GM23248 (cell line): Measurements from ENCODE around the gene STAP2. TPM values are rescaled to one million over a fixed set of nuclear protein-coding genes. Genes with fewer than 3 reads are reported as not detected.

Experiments
- DNase-seq: peaks from one replicate; pipeline ENCODE4 v3.0.0-alpha.2; 2015
- H2AFZ ChIP-seq: fragments of 200-600 bp; sonication (generic); 2 replicates; pipeline ENCODE4 v1.6.1; 2016; ENCODE audit warnings: antibody characterized with exemption
- H3F3A ChIP-seq: fragments of 200-600 bp; sonication (generic); 2 replicates; pipeline ENCODE4 v1.6.1; 2016; ENCODE audit warnings: mild to moderate bottlenecking, antibody characterized with exemption, mixed run types; ENCODE audit not compliant: insufficient read depth
- H3K27ac ChIP-seq: fragments of 200-600 bp; sonication (generic); 2 replicates; pipeline ENCODE4 v1.5.1; 2016; ENCODE audit warnings: mild to moderate bottlenecking
- H3K27me3 ChIP-seq: fragments of 200-600 bp; sonication (generic); replicated peaks from 2 replicates; pipeline ENCODE4 v1.6.1; 2016; ENCODE audit warnings: mild to moderate bottlenecking; ENCODE audit not compliant: insufficient read depth
- H3K36me3 ChIP-seq: fragments of 200-600 bp; sonication (generic); 2 replicates; pipeline ENCODE4 v1.6.1; 2016; ENCODE audit warnings: low read depth, mild to moderate bottlenecking
- H3K4me1 ChIP-seq: fragments of 200-600 bp; sonication (generic); 2 replicates; pipeline ENCODE4 v1.6.1; 2016; ENCODE audit warnings: mild to moderate bottlenecking; ENCODE audit not compliant: insufficient read depth
- H3K4me2 ChIP-seq: fragments of 200-600 bp; sonication (generic); one replicate; pipeline ENCODE4 v1.6.1; 2016; ENCODE audit warnings: mild to moderate bottlenecking; ENCODE audit not compliant: unreplicated experiment
- H3K4me3 ChIP-seq: fragments of 200-600 bp; sonication (generic); 2 replicates; pipeline ENCODE4 v1.5.1; 2016; ENCODE audit warnings: mild to moderate bottlenecking
- H3K79me2 ChIP-seq: fragments of 200-600 bp; sonication (generic); 2 replicates; pipeline ENCODE4 v1.6.1; 2016; ENCODE audit warnings: mild to moderate bottlenecking; ENCODE audit not compliant: insufficient read depth
- H3K9ac ChIP-seq: fragments of 200-600 bp; sonication (generic); 2 replicates; pipeline ENCODE4 v1.6.1; 2016; ENCODE audit warnings: mild to moderate bottlenecking
- H3K9me2 ChIP-seq: fragments of 200-600 bp; sonication (generic); 2 replicates; pipeline ENCODE4 v1.6.1; 2016; ENCODE audit warnings: mixed run types, mild to moderate bottlenecking, moderate library complexity; ENCODE audit not compliant: insufficient read depth
- H3K9me3 ChIP-seq: fragments of 200-600 bp; sonication (generic); one replicate; pipeline ENCODE4 v1.6.1; 2017; ENCODE audit warnings: low read depth
- H4K20me1 ChIP-seq: fragments of 200-600 bp; sonication (generic); 2 replicates; pipeline ENCODE4 v1.6.0; 2016; ENCODE audit not compliant: insufficient read depth
- EZH2 ChIP-seq: fragments of 200-600 bp; sonication (generic); IDR thresholded peaks from 2 replicates; pipeline ENCODE4 v1.6.1; 2018; ENCODE audit warnings: antibody characterized with exemption, mild to moderate bottlenecking; ENCODE audit not compliant: insufficient read depth, poor library complexity, severe bottlenecking
- EZH2phosphoT487 ChIP-seq: fragments of 200-600 bp; sonication (generic); IDR thresholded peaks from 2 replicates; pipeline ENCODE4 v1.6.1; 2018; ENCODE audit warnings: antibody characterized with exemption, moderate library complexity, mild to moderate bottlenecking, low read depth; ENCODE audit not compliant: insufficient read depth
- WGBS, 2 experiments: methylation state at CpG; one replicate each; pipeline ENCODE4 v1.1.6; 2015 to 2017; ENCODE audit warnings: low lambda C conversion rate in 2 of 2, low coverage in 1 of 2; ENCODE audit errors: missing lambda C conversion rate in 2 of 2; 5-methylcytosine and 5-hydroxymethylcytosine counted together
- in situ Hi-C: fragments of 300-500 bp; cut with MboI; formaldehyde crosslinking; loops from 2 replicates; pipeline ENCODE4 v1.15.0; 2020
- polyA plus RNA-seq: library from polyadenylated mRNA; unstranded; fragments of >200 nt; fragmentation: Nextera tagmentation; extraction: Ambion mirVana; gene quantifications from 2 replicates; pipeline ENCODE4 v1.2.1, GENCODE V29; 2016
- total RNA-seq: library from RNA; depleted of rRNA; stranded (reverse); fragments of >200 nt; shearing (Covaris generic); gene quantifications from 2 replicates; pipeline ENCODE4 v1.2.3, GENCODE V29; 2014

Gene STAP2
- total and polyA plus RNA-seq, 2 experiments from 2014 or later: 1.7 to 1.8 TPM

GRCh38 chr19:4365791-4366665 is 27.4 kb upstream of the STAP2 start:
- Histone ChIP-seq H4K20me1 (no peaks in the 10 kb centered on the region), H2AFZ (no peak overlapping the region), H3K4me2 (no peak overlapping the region), H3K9me3 (no peaks in the 10 kb centered on the region), H3K4me3 (no peak overlapping the region), H3K27me3 (no peaks in the 10 kb centered on the region), H3K9ac (no peak overlapping the region), H3K9me2 (no peaks in the 10 kb centered on the region), H3F3A (peaks cover 3% of the 10 kb centered on the region; the same call in 1 of the 2 replicates), H3K27ac (no peak overlapping the region), H3K36me3 (peaks cover 11% of the 10 kb centered on the region; the same call in 1 of the 2 replicates), H3K79me2 (peaks cover 85% of the 10 kb centered on the region), H3K4me1 (peaks cover 27% of the 10 kb centered on the region)
- in situ Hi-C loops: no loop called here
- WGBS, 2 experiments: 90 to 94% methylated on average over 16 to 19 of the region's 19 CpGs
- TF ChIP-seq EZH2phosphoT487 (no peak), EZH2 (no peak)
- DNase-seq: no peak

GRCh38 chr19:4365341-4365740 is 26.7 kb upstream of the STAP2 start:
- in situ Hi-C loops: no loop called here
- 93 to 97% methylated on average over 13 to 15 of the region's 16 CpGs for WGBS, 2 experiments

GRCh38 chr19:4363571-4364304 is 25.1 kb upstream of the STAP2 start:
- 0 out of 2 replicates have a peak, but pooled peaks cover 5% of the 10 kb centered on the region for H3F3A ChIP-seq
- H3K4me2 ChIP-seq: no peak overlapping the region
- peaks cover 62% of the 10 kb centered on the region for H3K79me2 ChIP-seq
- DNase-seq: no peak
- no peaks in the 10 kb centered on the region for H3K9me3 ChIP-seq
- no peak overlapping the region for H2AFZ ChIP-seq
- H3K4me1 ChIP-seq: peaks cover 10% of the 10 kb centered on the region; the same call in 1 of the 2 replicates
- no peak overlapping the region for H3K4me3 ChIP-seq
- no peak overlapping the region for H3K27ac ChIP-seq
- H3K9me2 ChIP-seq: no peaks in the 10 kb centered on the region
- H4K20me1 ChIP-seq: no peaks in the 10 kb centered on the region
- no peak overlapping the region for H3K9ac ChIP-seq
- H3K27me3 ChIP-seq: no peaks in the 10 kb centered on the region
- in situ Hi-C loops: no loop called here
- TF ChIP-seq EZH2phosphoT487: no peak
- TF ChIP-seq EZH2: no peak
- H3K36me3 ChIP-seq: peaks cover 23% of the 10 kb centered on the region; the same call in 1 of the 2 replicates
- WGBS, 2 experiments: 91 to 92% methylated on average over 22 to 26 of the region's 26 CpGs

More at GRCh38 chr19:4365341-4365740, 26.7 kb upstream of the STAP2 start:
- Histone ChIP-seq H3K4me1 (peaks cover 23% of the 10 kb centered on the region), H3K27me3 (no peaks in the 10 kb centered on the region), H3K9ac (no peak overlapping the region), H3K27ac (no peak overlapping the region), H4K20me1 (no peaks in the 10 kb centered on the region), H3K79me2 (peaks cover 78% of the 10 kb centered on the region), H3K9me3 (no peaks in the 10 kb centered on the region), H3F3A (peaks cover 2% of the 10 kb centered on the region; the same call in 1 of the 2 replicates), H3K9me2 (no peaks in the 10 kb centered on the region), H3K4me2 (no peak overlapping the region), H2AFZ (no peak overlapping the region), H3K4me3 (no peak overlapping the region), H3K36me3 (peaks cover 17% of the 10 kb centered on the region; the same call in 1 of the 2 replicates)
- no peak for DNase-seq
- TF ChIP-seq EZH2phosphoT487 (no peak), EZH2 (no peak)

GRCh38 chr19:4362831-4363545 is 24.4 kb upstream of the STAP2 start:
- no peak for DNase-seq
- H3K27ac ChIP-seq: no peak overlapping the region
- H3K27me3 ChIP-seq: no peaks in the 10 kb centered on the region
- H3K79me2 ChIP-seq: peaks cover 54% of the 10 kb centered on the region
- no peak overlapping the region for H3K4me2 ChIP-seq
- no peaks in the 10 kb centered on the region for H3K9me3 ChIP-seq
- TF ChIP-seq EZH2: no peak
- TF ChIP-seq EZH2phosphoT487: no peak
- in situ Hi-C loops: no loop called here
- 0 out of 2 replicates have a peak, but pooled peaks cover 5% of the 10 kb centered on the region for H3F3A ChIP-seq
- H3K4me3 ChIP-seq: no peak overlapping the region
- H4K20me1 ChIP-seq: no peaks in the 10 kb centered on the region
- WGBS, 2 experiments: 81 to 84% methylated on average over 21 to 22 of the region's 22 CpGs
- no peak overlapping the region for H2AFZ ChIP-seq
- no peaks in the 10 kb centered on the region for H3K9me2 ChIP-seq
- peaks cover 24% of the 10 kb centered on the region; the same call in 1 of the 2 replicates for H3K36me3 ChIP-seq
- H3K9ac ChIP-seq: no peak overlapping the region
- peaks cover 3% of the 10 kb centered on the region; the same call in 1 of the 2 replicates for H3K4me1 ChIP-seq
